ENCODE measurements around the gene RAD51B. TPM values are rescaled to one million over a fixed set of nuclear protein-coding genes. Genes with fewer than 3 reads are reported as not detected.

RAD51B gene
- polyA plus RNA-seq, 3 donors = 3.6 to 11.6 (median 9.4) TPM

- DNase-seq = peak; percentile 95 to 99 (median 98)
- Histone ChIP-seq H3K79me2 (ENCODE audit: insufficient read depth, low read length) (no peaks in the 10 kb centered on the region), H3K4me1 (ENCODE audit: control insufficient read depth in 1 of 2, insufficient read depth in 2 of 2, low read length in 2 of 2) (peaks cover 29% of the 10 kb centered on the region in 2 donors), H3K9ac (ENCODE audit: insufficient read depth, low read length, poor library complexity, severe bottlenecking) (no peak overlapping the region), H3K27me3 (ENCODE audit: control insufficient read depth in 2 of 2, insufficient read depth in 2 of 2, low read length in 2 of 2) (peaks cover 66 to 79% of the 10 kb centered on the region in 2 donors), H3K9me3 (replicated peaks in 1 of 2; ENCODE audit: control insufficient read depth in 1 of 2, insufficient read depth in 1 of 2, low read length in 2 of 2) (peaks cover 0 to 4% of the 10 kb centered on the region in 2 donors), H3K27ac (ENCODE audit: low read depth in 1 of 2, low read length in 2 of 2) (peak overlapping the region; percentile 37 to 74), H3K4me2 (replicated peaks; ENCODE audit: extremely low read depth, low read length, poor library complexity, severe bottlenecking) (peak overlapping the region; percentile 32), H2AFZ (ENCODE audit: insufficient read depth, low read depth, low read length, poor library complexity, severe bottlenecking) (no peak overlapping the region), H4K20me1 (ENCODE audit: insufficient read depth, low read length) (no peaks in the 10 kb centered on the region), H3K4me3 (replicated peaks in 1 of 3; ENCODE audit: low read depth in 2 of 3, low read length in 3 of 3) (peak overlapping the region in 1 of 3 experiments; percentile 12), H3K36me3 (replicated peaks in 1 of 2; ENCODE audit: control insufficient read depth in 1 of 2, insufficient read depth in 2 of 2, low read length in 2 of 2) (no peaks in the 10 kb centered on the region)
- peaks cover 38% of the 10 kb centered on the region for H3K4me1 Mint-ChIP-seq
- H3K4me3 Mint-ChIP-seq = peak overlapping the region in 1 of 2 donors; percentile 65
- peaks cover 79 to 84% (median 82%) of the 10 kb centered on the region in 3 donors for H3K27me3 Mint-ChIP-seq (ENCODE audit: low read depth in 3 of 3)
- intact Hi-C loops (cut with micrococcal nuclease) = loop anchor here (1.0 to 5.0 kb wide), 6 partner anchors 8 to 145 kb away; no protein-coding TSS in a partner anchor
- H3K27ac Mint-ChIP-seq = peak overlapping the region; percentile 81 to 95 (median 91)
- H3K9me3 Mint-ChIP-seq = peaks cover 3 to 20% (median 8%) of the 10 kb centered on the region in 7 donors
- no peak for TF ChIP-seq CTCF (IDR thresholded peaks at IDR 0.05)
- 91% methylated on average over 2 of the region's 6 CpGs for WGBS (ENCODE audit: insufficient coverage)
- H3K36me3 Mint-ChIP-seq = peaks cover 5 to 18% of the 10 kb centered on the region in 2 donors
These were observed 922.4 kb downstream of the RAD51B start for GRCh38 chr14:68741839-68742470.

GRCh38 chr14:68744613-68745012 lies 925.0 kb downstream of the RAD51B start:
- Histone ChIP-seq H3K79me2 (ENCODE audit: insufficient read depth, low read length) (no peaks in the 10 kb centered on the region), H4K20me1 (ENCODE audit: insufficient read depth, low read length) (no peaks in the 10 kb centered on the region), H2AFZ (ENCODE audit: insufficient read depth, low read depth, low read length, poor library complexity, severe bottlenecking) (no peak overlapping the region), H3K4me2 (replicated peaks; ENCODE audit: extremely low read depth, low read length, poor library complexity, severe bottlenecking) (no peak overlapping the region), H3K9me3 (replicated peaks in 1 of 2; ENCODE audit: control insufficient read depth in 1 of 2, insufficient read depth in 1 of 2, low read length in 2 of 2) (peaks cover 4 to 7% of the 10 kb centered on the region in 2 donors), H3K36me3 (replicated peaks in 1 of 2; ENCODE audit: control insufficient read depth in 1 of 2, insufficient read depth in 2 of 2, low read length in 2 of 2) (no peaks in the 10 kb centered on the region), H3K27me3 (ENCODE audit: control insufficient read depth in 2 of 2, insufficient read depth in 2 of 2, low read length in 2 of 2) (peaks cover 69 to 79% of the 10 kb centered on the region in 2 donors), H3K9ac (ENCODE audit: insufficient read depth, low read length, poor library complexity, severe bottlenecking) (no peak overlapping the region), H3K4me1 (ENCODE audit: control insufficient read depth in 1 of 2, insufficient read depth in 2 of 2, low read length in 2 of 2) (peaks cover 29% of the 10 kb centered on the region in 2 donors), H3K27ac (ENCODE audit: low read depth in 1 of 2, low read length in 2 of 2) (no peak overlapping the region), H3K4me3 (replicated peaks in 1 of 3; ENCODE audit: low read depth in 2 of 3, low read length in 3 of 3) (no peak overlapping the region)
- Mint-ChIP-seq H3K4me1 (peaks cover 32% of the 10 kb centered on the region), H3K27me3 (ENCODE audit: low read depth in 3 of 3) (peaks cover 78 to 84% (median 80%) of the 10 kb centered on the region in 3 donors), H3K4me3 (peak overlapping the region in 1 of 2 donors; percentile 80), H3K27ac (no peak overlapping the region), H3K9me3 (peaks cover 3 to 21% (median 8%) of the 10 kb centered on the region in 7 donors), H3K36me3 (peaks cover 5 to 15% of the 10 kb centered on the region in 2 donors)
- DNase-seq = no peak
- 91% methylated on average over 11 of the region's 12 CpGs for WGBS (ENCODE audit: insufficient coverage)
- intact Hi-C loops (cut with micrococcal nuclease) = loop anchor here (5.0 kb wide), 3 partner anchors 38 to 147 kb away; no protein-coding TSS in a partner anchor
- TF ChIP-seq CTCF (IDR thresholded peaks at IDR 0.05) = no peak
